HL-60/S4 treated with retinoic acid at 250 ng/mL for 4 days and 3 days (cell line): Measurements from ENCODE around the gene SYNE1.
"Not testable (repeated sequence)": the region's sequence is repeated elsewhere in the genome, so short reads cannot be mapped to it uniquely, and the experiment has no call there.

Experiments
- in situ Hi-C: fragments of 300-500 bp; cut with MboI; formaldehyde crosslinking; loops from 2 replicates; pipeline ENCODE4 v1.7.0; 2022; ENCODE audit warnings: low sequenced_read_pairs

Gene SYNE1

GRCh38 chr6:152637296-152638047, at the start of gene SYNE1:
Gene SYNE1 (minus strand): TSS chr6:152637362. CDS start chr6:152628331, 9,031 bp downstream.
- in situ Hi-C loops = no loop called here

- in situ Hi-C loops = no loop called here
Measured at GRCh38 chr6:152685819-152686218, 48.7 kb upstream of the SYNE1 start.

GRCh38 chr6:152682935-152683334, 45.8 kb upstream of the SYNE1 start:
- in situ Hi-C loops = not testable (repeated sequence)

GRCh38 chr6:152682141-152682540, 45.0 kb upstream of the SYNE1 start:
- in situ Hi-C loops = no loop called here

GRCh38 chr6:152680879-152681517, 43.8 kb upstream of the SYNE1 start:
- in situ Hi-C loops = no loop called here

- in situ Hi-C loops = no loop called here
Measured at GRCh38 chr6:152680151-152680550, 43.0 kb upstream of the SYNE1 start.

- in situ Hi-C loops = no loop called here
Measured at GRCh38 chr6:152673236-152673635, 36.1 kb upstream of the SYNE1 start.

- in situ Hi-C loops = no loop called here
Measured at GRCh38 chr6:152671171-152671570, 34.0 kb upstream of the SYNE1 start.

- in situ Hi-C loops = no loop called here
Measured at GRCh38 chr6:152669895-152670294, 32.7 kb upstream of the SYNE1 start.

GRCh38 chr6:152661776-152662175, 24.6 kb upstream of the SYNE1 start:
- in situ Hi-C loops = no loop called here

GRCh38 chr6:152651986-152652385, 14.8 kb upstream of the SYNE1 start:
- in situ Hi-C loops = no loop called here

- in situ Hi-C loops = loop anchor here (10.0 kb wide), 1 partner anchor 93 kb away; no protein-coding TSS in a partner anchor
Measured at GRCh38 chr6:152648105-152648504, 10.9 kb upstream of the SYNE1 start.

GRCh38 chr6:152646732-152647131, 9.6 kb upstream of the SYNE1 start:
- in situ Hi-C loops = loop anchor here (10.0 kb wide), 1 partner anchor 92 kb away; no protein-coding TSS in a partner anchor

GRCh38 chr6:152642578-152643375, 5.6 kb upstream of the SYNE1 start:
- in situ Hi-C loops = loop anchor here (10.0 kb wide), 1 partner anchor 88 kb away; no protein-coding TSS in a partner anchor

GRCh38 chr6:152636609-152637295, 410 bp downstream of the SYNE1 start:
- in situ Hi-C loops = no loop called here

- in situ Hi-C loops = no loop called here
Measured at GRCh38 chr6:152636021-152636608, 1.0 kb downstream of the SYNE1 start.

- in situ Hi-C loops = no loop called here
Measured at GRCh38 chr6:152634773-152635172, 2.4 kb downstream of the SYNE1 start.

- in situ Hi-C loops = no loop called here
Measured at GRCh38 chr6:152632121-152632782, 4.9 kb downstream of the SYNE1 start.

- in situ Hi-C loops = no loop called here
Measured at GRCh38 chr6:152631376-152631775, 5.8 kb downstream of the SYNE1 start.

GRCh38 chr6:152630832-152631231, 6.3 kb downstream of the SYNE1 start:
- in situ Hi-C loops = no loop called here
